Stimulated activated CD8-positive, alpha-beta memory T cell treated with anti-CD3 and anti-CD28 coated beads, Interleukin-4, amount 100 ng/mL, for 1 hour (primary cell): ENCODE measurements around the gene MYH16.
"Not testable (repeated sequence)": the region's sequence is repeated elsewhere in the genome, so short reads cannot be mapped to it uniquely, and the experiment has no call there.

ENCODE experiments used
- DNase-seq, 2 donors: peaks; one replicate each; pipeline ENCODE4 v3.0.0-alpha.2; 2020; ENCODE audit warnings: low read depth in 2 of 2, low spot score in 1 of 2

Gene MYH16

GRCh38 chr7:99272476-99273045 lies at the start of gene MYH16:
Gene MYH16 (plus strand): TSS chr7:99272839.
- DNase-seq = no peak

DNA sequence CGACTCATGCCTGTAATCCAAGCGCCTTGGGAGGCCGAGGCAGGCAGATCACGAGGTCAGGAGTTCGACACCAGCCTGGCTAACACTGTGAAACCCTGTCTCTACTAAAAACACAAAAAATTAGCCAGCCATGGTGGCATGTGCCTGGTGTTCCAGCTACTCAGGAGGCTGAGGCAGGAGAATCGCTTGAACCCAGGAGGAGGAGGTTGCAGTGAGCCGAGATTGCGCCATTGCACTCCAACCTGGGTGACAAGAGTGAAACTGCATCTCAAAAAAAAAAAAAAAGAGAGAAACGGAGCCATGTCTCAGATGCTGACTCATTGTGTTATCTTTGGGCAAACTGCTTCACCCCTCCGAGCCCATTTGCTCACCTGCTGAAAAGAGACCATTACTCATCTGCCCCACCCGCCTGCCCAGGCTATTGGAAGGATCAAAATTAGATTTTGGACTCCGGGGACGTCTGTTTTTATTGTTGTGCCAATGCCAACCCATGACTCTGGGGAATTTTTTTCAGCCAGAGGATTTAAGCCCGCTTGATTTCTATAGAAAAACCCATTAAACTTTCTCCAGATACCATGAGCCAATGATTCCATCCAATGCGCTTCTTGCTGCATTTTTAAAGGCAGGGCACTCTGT lies 48.3 kb upstream of the MYH16 start:
- not testable (repeated sequence) for DNase-seq

- no peak for DNase-seq
Observed at GRCh38 chr7:99224899-99225265, 47.8 kb upstream of the MYH16 start.

GRCh38 chr7:99229234-99229633 lies 43.4 kb upstream of the MYH16 start:
- DNase-seq = no peak

DNA sequence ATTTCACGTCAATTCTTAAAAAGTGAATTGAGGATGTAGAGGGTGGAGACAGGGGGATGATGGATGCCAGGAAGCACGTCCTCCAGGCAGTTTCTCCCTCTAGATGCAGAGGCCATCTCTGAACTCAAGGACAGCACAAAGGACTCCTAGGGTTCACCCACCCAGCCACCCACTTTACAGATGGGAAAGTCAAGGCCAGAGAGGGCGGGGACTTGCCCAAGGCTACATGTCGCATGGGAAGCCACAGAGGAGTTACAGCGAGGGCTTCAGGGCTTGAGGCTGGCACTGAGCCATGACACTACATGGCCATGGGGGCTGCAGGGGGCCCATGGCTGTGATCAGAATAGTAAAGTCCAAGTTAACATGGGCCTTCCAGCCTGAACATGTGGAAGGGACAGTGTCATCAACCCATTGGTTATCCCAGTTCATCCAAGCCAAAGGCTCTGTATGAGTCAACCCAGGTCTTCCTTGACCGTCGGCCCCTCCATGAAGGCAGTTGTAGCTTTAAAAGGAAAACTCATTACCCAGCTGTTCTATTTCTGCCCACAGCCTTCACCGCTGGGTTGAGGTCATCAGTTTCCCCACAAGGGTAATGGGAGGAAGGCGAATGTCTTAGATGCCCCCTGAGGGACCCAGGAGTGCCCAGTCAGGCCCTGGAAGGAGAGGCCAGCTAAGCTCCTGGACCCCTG lies 40.4 kb upstream of the MYH16 start:
- no peak for DNase-seq

DNA sequence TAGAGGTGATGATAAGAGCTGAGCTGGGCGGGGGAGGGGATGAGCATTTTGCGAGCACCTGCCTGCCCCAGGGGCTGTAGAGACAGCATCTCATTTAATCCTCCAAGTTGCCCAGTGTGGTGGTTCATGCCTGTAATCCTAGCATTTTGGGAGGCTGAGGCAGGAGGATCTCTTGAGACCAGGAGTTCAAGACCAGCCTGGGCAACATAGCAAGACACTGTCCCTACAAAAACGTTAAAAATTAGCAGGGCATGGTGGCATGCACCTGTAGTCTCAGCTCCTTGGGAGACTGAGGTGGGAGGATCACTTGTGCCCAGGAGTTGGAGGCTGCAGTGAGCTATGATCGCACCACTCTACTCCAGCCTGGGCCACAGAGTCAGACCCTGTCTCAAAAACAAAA lies 39.7 kb upstream of the MYH16 start:
- DNase-seq = not testable (repeated sequence)

DNA sequence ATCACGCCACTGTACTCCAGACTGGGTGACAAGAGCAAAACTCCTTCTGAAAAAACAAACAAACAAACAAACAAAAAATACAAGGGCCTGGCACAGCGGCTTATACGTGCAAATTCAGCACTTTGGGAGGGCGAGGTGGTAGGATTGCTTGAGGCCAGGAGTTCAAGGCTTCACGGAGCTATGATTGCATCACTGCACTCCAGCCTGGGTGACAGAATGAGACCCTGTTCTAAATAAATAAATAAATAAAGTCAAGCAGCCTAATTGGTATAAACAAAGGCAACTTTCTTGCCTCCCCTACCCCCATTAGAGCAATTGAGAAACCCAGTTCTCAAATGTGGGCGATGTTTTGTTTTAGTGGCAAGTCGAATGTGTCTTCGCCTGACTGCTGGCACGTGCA lies 38.5 kb upstream of the MYH16 start:
- DNase-seq = no peak

DNA sequence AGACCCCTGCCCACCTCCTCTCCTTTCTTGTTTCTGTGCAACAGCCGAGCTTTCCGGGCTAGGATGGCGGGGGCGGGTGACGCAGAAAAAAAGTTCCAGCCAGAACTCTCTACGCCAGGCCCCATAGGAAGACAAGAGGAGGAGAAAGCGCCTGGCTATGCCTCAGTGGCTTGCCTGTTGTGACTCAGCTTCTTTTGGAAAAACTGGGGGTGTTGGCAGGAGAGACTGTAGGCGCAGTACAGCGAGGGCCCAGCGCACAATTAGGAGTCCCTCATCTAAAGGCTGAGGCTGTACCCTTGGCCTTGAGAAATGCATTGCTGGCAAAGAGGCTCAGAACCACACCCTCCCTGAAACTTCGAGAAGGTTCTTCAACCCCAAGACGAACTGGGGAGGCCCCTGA lies 36.7 kb upstream of the MYH16 start:
- no peak for DNase-seq

DNA sequence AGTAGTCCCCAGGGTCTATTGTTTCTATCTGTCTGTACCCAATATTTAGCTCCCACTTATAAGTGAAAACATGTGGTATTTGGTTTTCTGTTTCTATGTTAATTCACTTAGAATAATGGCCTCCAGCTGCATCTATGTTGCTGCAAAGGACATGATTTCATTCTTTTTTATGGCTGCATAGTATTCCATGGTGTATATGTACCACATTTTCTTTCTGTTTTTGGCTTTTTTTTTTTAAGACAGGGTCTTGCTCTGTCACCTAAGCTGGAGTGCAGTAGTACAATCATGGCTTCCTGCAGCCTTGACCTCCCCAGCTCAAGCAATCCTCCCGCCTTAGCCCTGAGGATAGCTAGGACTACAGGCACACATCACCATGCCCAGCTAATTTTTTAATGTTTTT lies 34.8 kb upstream of the MYH16 start:
- not testable (repeated sequence) for DNase-seq

- DNase-seq = no peak
Observed at GRCh38 chr7:99238558-99239341, 33.9 kb upstream of the MYH16 start.

DNA sequence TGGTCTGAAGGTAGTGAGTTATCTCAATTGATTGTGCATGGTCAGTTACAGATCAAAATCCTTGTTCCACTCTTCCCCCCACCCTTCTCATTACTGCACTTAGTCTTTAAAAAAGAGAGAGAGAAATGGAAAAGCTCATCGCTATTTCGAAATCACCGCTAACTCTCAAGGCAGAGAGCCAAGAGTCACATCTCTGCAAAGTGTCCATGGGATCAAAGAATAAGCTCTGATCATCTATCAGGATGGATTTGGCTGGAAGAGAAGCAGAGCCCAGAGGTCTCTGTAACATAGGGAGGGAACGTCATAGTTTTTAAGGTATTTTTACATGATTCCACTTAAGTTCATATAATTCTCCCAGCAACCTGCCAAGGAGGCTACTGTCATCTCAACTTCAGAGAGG lies 30.0 kb upstream of the MYH16 start:
- DNase-seq = no peak

- DNase-seq = no peak
Observed at GRCh38 chr7:99243751-99244337, 28.8 kb upstream of the MYH16 start.

DNA sequence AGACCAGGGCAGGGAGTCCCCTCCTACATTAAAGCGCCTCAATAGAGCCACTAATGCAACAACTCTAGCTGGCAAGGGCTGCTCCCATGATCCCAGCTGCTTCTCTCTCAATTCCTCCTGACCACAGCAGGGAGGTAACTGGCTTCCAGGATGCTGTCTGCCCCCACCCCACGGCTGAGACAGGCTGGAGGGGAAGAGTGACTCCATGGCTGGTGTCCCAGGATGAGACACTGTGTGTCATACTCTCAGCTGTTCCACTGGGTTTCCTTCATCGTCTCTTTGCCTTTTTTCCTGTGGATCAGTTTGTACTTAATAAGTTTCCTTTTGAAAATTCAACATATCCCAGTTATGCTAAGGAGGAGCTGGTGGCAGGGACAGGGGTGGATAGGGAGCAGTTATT lies 27.7 kb upstream of the MYH16 start:
- DNase-seq = no peak

DNA sequence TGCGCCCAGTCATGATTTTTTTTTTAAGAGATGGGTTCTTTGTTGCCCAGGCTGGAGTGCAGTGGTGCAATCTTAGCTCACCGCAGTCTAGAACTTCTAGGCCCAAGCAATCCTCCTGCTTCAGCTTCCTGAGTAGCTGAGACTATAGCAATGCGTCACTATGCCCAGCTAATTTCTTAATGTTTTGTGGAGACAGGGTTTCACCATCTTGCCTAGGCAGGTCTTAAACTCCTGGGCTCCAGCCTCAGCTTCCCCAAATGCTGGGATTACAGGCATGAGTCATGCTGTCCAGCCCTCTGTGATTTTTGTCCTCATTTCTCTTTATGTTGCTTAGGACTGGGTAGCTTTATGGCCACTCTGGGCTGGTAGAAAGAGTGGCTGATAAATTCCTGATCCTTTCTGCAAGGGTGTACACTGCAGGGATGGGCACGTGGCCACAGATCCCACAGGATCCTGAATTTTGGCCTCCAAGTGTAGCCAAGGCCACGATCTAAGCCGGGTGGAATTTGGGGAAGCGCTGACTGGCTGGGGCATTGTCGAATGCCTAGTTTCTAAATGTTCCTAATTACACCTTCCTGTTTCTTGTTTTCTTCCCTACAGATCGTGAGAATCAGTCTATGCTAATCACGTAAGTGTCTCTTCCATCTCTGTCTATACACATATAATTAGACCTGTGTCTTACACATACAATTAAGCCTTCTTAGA lies 24.1 kb upstream of the MYH16 start:
- no peak for DNase-seq

- DNase-seq = no peak
Observed at GRCh38 chr7:99249985-99250575, 22.6 kb upstream of the MYH16 start.

DNA sequence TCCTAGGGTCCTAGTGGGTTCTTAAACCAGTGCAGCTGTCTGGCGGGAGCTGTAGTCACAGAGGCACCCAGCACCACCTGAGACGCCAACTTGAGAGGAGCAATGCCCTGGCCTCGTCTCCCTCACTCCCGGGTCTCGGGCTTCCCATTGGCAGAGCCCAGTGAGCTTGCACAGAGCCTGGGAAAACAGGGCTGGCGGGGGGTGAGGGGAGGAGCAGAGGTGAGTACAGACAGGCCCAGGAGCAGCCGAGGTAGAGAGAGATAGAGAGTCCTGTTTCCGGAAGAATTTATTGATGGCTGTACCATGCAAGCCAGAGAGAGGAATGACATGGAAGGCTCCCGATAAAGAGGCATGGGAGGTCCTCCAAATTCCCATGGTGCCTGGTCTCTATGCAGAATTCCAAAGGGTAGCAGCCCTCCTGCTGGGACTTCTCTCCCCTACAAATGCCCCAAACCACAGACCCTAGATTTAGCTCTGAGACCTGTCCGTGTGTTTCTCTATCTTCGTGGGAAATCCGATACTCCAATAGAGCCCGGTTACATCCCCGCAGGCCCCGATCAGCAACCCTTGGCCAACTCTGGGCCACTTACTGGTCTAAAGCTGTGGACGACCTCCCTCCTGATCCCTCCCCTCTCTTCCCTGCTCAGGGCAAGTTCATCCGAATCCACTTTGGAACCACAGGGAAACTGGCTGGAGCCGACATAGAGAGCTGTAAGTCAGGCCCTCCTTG lies 20.3 kb upstream of the MYH16 start:
- no peak for DNase-seq

- DNase-seq = no peak
Observed at GRCh38 chr7:99253369-99253768, 19.3 kb upstream of the MYH16 start.

- no peak for DNase-seq
Observed at GRCh38 chr7:99254390-99254789, 18.2 kb upstream of the MYH16 start.

- DNase-seq = no peak
Observed at GRCh38 chr7:99255463-99255862, 17.2 kb upstream of the MYH16 start.

- no peak for DNase-seq
Observed at GRCh38 chr7:99257065-99257464, 15.6 kb upstream of the MYH16 start.
